ENCODE results near the gene ANAPC13.

Gene ANAPC13

DNA sequence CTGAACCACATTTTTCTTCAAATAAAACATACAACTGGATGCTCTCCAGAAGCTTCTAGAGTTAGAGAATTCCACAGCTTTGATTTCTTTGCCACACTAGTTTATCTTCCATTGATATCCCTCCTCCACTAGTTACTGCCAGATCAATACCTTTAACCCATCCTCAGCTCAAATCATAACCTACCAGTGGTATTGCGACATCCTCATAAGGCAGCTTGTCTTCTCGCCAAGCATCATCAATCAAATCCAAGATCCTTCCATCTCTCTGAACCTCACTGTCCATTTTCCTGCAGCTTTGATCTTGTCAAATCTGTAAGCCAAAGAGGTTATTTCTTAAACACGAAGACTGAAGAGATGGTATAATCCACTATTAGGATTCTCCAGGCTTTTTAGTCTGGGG is 3.2 kb downstream of the ANAPC13 start:
- no peak for DNase-seq (ENCODE audit: low read depth)

DNA sequence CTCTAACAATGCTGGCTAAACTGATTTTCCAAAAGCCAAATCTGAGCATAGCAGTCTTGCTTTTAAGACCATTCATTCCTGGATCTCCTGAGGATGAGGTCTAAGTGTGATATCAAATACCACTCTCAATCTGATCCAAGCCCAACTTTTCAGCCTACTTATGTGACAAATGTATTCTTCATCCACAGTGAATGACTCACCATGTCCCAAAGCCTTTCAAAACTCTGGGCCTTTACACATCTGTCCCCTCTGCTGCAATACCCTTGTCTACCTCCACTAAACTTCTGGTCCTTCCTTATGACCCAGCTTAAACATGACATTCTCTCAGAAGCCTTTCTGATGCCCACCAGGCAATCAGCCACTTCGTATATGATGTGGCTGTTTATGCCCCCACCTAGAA is 4.6 kb downstream of the ANAPC13 start:
- no peak for DNase-seq (ENCODE audit: low read depth)

DNA sequence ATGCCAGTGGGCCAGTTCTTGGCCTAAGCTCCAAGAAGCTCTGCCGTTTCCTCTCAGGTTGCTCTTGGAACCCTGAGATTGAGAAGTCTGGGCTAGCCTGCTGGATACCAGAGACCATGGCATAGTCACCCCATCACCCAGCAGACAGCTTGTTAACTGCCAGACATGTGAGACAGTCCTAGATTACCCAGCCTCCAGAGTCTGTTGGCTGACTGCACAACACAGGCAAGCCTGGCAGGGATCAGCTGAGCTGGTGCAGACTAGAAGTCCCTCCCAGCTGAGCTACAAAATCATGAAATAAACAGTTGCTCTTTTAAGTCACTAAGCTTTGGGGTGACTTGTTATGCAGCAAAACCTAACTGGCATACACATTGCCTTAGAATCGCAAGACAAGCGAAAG is 5.2 kb downstream of the ANAPC13 start:
- no peak for DNase-seq (ENCODE audit: low read depth)

DNA sequence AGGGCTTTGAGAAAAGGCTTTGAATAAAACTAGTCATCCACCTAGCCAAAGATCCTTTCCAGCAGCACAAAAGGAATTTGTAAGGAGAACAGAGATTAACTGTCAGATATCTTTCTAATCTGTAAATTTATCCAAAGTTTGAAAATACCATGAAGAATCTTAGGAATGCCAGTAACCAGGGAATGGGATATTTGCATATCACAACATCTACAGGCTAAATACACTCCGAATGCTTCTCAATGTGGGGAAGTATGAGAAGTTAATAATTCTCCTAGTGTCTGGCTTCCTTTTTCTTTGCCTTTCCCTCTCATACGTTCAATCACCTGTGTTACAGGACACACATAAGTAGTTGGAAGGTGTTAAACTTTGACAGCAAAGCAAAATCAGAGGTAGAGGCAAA is 7.8 kb downstream of the ANAPC13 start:
- DNase-seq (ENCODE audit: low read depth): no peak

DNA sequence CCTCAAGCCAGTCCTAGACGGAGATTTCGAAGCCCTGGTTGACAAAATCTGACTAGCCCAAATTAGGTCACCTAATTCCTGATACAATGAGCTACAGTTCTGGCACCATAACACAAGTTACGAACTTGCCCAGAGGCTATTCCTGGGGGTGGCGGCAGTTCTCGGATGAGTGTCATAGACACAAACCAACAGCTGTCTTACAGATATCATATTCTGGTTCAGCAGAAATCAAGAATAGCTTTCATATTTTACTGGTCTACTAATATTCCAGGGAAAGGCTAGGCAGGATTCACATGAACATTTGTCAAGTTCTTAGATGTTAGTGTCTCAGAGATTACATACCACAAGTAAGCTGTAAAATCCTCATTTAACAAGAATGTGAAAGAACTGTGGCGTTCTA is 8.8 kb downstream of the ANAPC13 start:
- DNase-seq (ENCODE audit: low read depth): peak; percentile 82

DNA sequence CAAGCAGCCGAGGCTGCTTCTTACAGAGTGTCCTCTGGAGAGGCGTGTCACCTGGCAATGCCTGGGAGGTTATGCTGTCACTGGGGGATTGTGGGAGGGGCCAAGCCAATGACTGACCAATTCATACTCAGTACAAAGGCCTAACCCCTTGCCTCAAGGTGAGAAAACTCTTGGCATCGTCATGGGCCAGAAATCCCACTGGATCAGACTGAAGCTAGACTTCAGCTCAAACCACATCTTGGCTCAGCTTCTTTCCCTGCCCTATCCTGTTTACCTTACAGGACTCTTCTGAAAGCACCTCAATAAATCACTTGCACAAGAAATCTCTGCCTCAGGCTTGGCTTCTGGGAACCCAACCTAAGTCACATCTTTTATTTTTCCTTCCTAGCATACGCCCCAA is 9.5 kb downstream of the ANAPC13 start:
- DNase-seq (ENCODE audit: low read depth): no peak

DNA sequence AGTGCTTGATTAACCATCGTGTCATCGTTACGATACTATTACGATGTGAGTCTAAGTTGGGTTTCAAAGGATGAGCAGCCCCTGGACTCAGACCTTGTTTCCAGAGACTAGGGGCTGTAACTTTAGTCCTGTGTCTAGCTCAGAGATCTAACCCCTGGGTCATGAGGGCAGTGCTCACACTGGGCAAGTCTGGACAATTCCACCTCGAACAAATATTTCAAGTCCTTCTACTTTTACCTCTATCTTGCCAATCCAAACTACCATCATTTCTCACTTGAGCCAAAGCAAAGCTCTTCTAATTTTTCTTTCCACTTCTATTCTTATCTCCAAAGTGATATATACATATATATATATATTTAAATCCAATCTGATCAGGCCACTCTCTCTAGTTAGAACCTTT is 10.8 kb downstream of the ANAPC13 start:
- no peak for DNase-seq (ENCODE audit: low read depth)

DNA sequence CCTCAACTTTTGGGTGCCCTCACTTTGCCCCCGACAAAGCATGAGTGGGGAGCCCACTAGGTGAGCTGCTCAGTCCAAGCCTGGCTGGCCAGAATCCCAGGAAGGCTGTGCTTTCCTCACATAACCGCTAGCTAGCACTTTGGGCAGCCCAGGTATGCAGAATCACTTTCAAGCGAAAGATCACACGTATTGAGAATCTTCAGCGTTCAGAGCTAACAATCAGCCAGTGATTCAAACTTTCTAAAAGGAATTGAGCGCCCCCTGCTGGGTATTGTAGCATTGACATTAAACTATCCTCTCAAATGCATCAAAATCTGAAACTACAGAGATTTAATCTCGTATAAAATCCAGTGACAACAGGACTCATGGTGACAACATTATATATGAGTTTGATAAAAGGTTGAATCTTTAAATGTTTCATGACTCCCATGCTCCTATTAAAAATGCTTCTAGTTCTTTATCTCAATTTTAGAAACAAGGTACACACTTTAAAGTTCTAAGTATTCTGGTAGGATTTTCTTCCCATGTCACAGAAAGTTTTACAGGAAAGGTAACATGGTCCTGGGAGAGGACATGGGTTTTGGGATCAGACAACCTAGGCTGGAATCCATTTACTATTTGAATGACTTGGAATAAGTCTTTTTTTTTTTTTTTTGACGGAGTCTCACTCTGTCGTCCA is 11.8 kb downstream of the ANAPC13 start:
- DNase-seq (ENCODE audit: low read depth): peak; percentile 73

DNA sequence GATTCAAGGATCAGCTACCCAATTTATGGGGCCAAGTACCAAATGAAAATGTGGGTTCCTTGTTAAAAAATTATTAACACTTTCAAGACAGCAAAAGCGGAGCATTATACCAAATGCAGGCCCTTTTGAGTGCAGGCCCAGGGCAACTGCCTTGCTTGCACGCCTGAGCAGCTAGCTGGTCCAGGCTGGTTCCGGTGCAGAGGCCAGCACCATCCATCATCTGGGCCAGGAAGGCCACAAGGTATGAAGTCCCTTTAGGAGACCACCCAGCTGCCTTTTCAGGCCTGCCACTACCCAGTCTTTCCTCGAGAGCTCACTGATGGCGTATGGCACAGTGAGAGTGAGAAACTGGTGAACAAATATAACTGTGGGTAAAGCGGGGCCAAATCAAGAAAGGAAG is 13.0 kb downstream of the ANAPC13 start:
- no peak for DNase-seq (ENCODE audit: low read depth)

DNA sequence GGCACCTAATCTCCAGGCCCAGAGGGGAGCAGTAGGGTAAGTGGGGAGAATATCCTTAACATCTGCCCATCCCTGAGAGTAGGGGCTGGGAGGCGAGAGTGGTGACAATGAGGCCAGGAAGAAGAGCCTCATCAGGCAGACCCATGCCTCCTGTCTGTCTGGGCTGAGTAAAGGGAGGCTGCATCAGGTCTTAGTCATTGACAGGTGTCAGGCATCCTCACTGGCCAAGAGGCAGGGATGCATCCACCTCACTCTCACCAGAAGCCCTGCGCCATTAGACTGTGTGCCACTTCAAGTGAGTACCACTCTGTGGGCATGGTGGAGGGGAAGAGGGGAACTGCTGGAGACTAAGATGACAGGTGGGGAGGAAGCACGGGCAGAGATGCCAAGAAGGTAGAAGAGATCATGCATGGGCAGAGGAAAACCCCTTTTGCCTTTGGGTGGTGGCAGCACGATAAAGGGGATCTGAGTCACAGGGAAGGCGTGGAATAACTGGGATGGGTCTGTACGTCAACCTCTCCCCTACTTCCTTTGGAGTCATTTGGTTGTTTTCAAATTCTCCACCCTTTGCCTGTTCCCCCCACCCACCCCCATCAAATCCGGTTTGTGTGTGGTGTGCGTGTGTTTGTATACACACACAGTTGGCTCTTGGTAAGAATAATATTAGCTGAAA is 14.1 kb downstream of the ANAPC13 start:
- no peak for DNase-seq (ENCODE audit: low read depth)

DNA sequence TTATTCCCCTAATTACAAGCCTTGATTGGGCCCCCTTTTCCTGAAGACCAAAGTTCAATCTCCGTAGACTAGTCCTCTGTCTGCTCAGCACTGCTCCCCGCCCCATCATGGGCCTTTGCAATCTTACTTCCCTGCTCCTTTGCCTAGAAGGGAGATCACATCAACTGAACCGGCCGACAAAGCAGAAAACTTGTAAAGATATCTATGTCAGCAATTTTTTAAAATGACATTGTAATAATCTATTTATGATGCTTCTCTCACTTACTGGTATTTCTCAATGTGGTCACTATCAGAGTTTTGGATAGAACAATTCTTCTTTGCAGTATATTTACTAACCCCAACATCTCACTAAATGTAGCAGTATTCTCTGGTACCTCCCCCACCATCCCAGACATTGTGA is 17.3 kb downstream of the ANAPC13 start:
- DNase-seq (ENCODE audit: low read depth): no peak

DNA sequence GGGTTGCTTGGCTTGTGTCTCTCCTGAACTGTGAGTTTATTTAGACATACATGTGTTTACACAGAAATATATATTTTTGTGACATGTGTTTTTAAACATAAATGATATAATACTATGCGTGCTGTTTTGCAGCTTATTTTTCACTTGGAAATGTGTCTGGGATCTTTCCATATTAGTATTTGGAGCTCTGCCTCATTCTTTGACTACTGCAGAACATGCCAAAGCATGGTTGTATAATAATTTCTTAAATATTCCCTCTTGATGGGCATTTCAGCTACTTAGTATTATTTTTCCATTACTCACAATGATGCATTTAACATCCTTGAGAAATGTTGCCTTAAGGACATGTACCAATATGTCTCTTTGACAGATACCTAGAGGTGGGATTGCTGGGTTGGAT is 19.5 kb downstream of the ANAPC13 start:
- no peak for DNase-seq (ENCODE audit: low read depth)

DNA sequence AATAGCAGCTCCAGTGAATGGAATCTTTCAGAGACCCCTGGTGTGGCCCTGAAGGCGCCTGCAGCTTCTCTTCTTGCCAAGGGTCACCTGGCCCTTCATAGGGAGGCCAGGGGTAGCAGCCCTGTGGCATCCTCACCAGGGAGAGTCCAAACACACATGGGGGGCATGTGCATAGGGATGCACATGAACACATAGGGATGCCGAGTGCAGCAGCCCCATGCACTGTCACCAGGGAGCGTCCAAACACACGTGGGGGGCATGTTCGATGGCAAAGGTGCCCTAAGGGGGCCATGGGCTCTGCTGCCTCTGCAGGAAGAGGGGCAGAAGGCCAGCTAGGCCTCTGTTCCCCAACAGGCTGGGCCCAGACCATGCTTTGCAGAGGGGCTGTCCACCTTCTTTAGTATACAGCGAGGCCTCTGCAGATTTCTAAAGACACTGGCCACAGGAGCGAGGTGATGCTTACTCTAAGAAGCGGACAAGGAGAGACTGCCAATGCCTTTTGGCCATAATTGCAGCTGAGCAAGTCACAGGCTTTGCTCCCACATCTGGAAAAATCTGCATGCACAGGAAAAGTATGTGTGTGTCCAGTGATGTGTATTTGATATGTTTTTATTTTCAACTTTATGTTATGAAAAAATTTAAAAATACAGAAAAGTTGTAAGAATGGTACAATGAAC is 21.0 kb downstream of the ANAPC13 start:
- DNase-seq (ENCODE audit: low read depth): no peak

DNA sequence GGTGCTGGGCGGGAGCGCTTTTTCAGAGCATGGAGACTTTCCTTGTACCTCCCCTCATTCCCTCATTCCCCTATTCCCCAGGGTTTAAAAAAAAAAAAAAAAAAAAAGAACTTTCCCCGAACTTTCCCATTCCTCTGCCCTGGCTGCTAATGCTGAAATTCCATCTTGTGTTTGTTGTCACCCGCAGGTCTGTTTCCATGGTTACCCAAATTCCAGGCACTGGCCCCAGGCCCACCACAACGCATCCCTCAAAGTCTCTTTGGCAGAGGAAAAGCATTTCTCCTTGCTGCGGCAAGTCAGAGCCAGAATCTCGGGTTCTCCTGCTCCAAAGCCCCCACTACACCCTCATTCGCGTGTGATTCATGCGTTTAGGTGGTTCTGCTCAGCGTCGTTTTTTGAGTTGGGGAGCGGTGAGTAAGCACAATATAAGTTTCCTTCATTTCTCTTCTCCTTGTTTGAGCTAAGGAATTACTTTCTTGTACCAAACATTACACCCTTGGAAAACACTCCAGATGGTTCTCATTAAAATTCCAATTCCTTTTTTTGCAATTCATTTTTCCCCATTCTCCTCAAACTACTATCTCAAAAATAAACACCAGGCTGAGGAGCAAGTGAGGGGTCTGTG is 21.6 kb downstream of the ANAPC13 start:
- DNase-seq (ENCODE audit: low read depth): peak; percentile 98

DNA sequence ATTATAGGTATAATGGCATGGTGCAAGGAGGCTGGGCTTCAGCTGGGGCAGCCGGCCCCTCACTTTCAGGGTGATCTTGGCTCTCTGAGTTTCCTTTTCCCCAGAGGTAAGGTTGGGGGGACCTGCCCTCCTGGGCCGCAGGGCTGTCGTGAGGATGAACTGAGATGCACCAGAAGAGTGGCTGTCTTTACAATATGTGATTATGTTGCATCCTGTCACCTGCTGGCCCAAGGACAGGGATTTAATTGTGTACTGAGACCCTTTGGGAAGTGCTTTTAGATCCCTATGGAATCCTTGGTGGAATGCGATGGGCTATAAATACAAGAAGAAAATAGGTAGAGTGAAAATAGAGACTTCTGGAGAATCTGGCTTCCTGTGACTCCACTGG is 22.1 kb downstream of the ANAPC13 start:
- no peak for DNase-seq (ENCODE audit: low read depth)

DNA sequence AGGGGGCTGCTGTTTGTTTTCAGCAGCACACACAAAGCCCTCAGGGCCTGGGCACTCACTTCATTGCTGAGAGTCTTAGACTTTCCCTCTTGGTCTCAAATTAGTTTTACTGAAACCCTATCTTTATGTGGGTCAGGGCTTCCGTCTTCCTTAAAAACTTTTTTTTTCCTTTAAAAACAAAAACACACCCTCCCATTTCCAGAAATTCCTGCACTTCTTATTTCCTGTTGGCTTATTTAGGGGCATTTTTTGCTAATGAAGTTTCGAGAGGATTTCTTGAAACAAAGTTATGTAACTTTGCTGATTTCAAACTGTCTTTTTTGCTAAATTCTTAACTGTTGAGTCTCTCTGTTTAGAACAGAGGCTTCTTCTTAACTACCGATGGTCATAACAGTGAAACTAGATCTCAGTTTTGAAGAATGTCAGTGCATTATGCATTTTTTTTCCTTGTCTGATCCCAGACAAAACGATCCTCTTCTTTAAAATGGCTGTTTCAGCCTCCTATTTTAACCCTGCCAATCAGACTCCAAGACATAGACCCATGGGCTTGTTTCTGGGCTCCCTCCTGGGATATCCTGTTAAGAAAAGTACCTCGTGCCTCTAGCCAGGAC is 23.3 kb downstream of the ANAPC13 start:
- DNase-seq (ENCODE audit: low read depth): peak; percentile 82

DNA sequence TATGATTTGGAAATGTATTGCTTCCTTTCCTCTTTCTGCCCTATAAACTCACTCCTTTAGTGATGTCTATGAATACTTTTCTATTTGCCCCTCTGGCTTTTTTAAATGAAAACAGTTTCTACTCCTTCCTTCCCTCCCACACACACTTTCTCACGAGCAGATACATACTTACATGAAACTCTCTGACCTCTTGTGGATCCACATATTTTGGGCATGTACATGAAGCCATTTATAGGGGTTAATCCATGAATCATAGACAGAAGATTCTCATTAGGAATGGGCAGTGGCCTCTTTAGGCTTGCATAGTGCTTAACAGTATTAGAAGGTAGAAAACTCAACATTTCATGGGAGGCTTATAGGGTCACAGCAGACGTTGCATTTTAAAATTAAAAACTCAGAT is 24.8 kb downstream of the ANAPC13 start:
- peak; percentile 92 for DNase-seq (ENCODE audit: low read depth)

DNA sequence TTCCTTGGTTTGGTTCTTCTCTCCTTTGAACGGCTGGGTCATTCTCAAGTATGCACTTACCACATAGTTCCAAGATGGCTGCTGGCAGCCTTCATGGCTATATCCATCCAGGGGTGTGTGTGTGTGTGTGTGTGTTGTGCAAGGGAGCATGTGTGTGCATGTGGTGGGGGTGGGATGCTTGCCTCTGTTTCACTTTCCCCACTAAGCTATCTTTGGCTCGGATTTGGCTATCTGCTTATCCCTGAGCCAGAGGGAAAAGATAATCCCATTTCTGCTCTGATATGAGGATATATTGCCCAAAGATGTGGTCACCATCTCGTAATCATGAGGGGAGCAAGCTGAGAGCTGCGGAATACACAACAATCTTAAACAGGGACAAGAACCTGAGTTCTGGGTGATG is 26.2 kb downstream of the ANAPC13 start:
- no peak for DNase-seq (ENCODE audit: low read depth)

DNA sequence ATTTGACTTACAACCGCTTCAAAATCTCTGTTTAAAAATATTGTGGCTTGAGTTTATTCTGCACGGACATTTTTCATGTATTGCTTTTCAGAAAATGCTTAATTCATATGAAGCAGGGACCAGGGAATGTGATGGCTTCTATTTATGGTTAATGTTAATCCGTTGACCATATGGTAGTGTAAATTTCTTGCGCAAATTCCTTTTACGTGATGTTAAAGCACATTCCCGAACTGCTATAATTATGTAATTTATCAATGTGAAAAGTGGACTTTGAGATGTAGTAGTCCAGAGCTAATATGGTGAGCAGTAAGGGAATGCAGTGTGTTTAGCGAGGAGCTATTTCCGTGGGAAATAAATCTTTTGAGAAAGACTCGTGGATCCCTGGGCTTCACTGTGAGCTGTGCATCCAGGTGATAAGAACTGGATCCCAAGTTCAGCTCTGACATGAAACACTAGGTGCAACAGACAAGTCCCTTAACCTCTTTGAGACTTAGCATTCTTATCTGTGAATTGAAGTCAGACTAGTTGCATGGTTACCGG is 27.3 kb downstream of the ANAPC13 start:
- no peak for DNase-seq (ENCODE audit: low read depth)

DNA sequence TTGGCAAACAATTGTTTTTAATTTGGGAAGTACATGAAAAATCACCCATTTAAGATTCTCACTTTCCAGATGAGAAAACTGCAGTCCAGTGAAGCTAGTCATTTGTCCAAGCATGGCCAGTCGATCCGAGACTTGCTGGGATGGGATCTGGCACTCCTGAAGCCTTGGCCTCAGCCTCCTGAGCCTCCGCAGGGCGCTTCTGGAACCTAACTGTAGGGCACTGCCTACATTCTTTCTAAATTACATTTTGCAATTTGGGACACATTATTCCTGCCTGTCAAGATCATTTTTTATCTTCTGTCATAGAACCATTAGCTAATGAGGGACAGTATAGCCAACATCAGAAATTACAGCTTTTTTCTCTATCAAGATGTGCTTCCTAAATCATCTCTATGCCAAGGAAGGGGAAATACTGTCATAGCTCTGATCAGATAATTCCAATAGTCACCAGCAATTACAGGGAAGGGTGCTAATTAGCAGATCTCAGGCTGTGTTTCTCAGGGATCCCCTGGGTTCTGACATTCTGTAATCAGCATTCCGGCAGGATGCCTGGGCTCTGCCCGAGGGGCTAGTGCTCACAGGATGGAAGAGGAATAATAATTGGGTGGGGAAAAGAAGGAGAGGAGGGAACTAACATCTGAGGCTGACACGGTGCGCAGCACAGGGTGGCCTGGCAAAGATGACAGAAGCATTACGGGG is 28.3 kb downstream of the ANAPC13 start:
- no peak for DNase-seq (ENCODE audit: low read depth)

DNA sequence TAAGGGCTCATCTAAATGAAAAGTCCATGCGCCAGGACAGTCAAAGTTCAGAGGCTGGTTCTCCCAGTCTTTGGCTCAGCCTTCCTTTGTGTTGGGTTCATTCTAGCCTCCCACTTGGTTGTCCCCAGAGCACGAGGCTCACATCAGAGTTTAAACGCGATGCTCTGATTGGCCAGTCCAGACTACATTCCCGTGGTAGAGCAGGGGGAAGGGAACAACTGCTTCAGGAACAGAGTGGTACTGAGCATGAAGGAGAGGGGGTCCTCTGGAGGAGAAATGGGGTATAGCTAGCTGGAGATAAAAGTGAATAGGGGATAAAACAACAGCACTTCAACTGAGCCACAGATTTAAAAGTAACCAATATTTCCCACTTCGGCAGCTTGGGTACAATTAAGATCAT is 32.2 kb downstream of the ANAPC13 start:
- no peak for DNase-seq (ENCODE audit: low read depth)

DNA sequence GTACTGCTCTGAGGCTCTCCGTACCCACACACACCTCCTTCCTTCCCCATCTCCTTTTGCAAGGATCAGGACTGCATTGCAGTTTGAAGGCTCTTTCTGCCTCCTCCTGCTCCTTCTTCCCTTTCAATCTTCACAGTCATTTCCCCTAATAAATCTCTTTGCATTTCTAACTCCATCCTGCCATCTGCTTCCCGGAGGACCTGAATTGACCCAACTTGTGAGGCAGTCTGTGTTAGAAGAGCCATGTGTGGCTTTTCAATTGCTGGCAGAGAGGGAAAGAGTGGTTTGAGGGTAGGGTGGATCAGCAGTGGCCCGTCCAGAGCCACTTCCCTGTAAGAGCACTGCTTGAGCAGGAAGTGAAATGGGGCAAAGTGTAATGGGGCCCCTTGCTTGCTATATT is 35.8 kb downstream of the ANAPC13 start:
- DNase-seq (ENCODE audit: low read depth): no peak

Measured in GM04504 (cell line).